ENCODE measurements around the gene POGLUT3. TPM values are rescaled to one million over a fixed set of nuclear protein-coding genes. Genes with fewer than 3 reads are reported as not detected.

Gene POGLUT3
- total and polyA plus RNA-seq, 2 of the 8 experiments (the other 6 are each of a cell fraction or from before 2014, with no cell fraction given), result 4.7 to 17.4 TPM

DNA sequence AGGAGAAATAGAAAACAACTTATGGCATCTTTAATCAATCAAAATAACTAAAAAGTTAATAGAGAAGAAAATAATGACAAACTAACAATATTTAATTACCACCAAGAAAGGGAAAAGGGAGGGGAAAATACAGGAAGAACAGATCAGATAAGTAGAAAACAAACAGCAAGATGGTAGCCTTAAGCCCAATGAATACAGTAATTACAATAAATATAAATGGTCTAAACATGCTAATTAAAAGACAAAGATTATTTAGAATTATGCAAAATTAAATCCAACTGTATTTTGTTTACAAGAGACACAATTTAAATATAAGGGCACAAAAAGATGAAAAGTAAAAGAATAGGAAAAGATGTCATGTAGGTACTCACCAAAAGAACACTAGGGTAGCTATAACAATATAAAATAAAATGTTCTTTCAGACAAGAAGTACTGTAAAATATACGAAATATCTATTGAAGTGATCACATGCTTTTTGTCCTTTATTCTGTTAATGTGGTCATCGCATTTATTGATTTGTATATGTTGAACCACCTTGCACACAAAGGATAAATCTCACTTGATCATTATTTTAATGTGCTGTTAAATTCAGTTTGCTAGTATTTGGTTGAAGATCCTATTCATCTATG, 44.9 kb downstream of the POGLUT3 start:
- peaks cover 0 to 1% (median 0%) of the 10 kb centered on the region in 4 experiments; a peak in 1 of 7 replicates for H3K27me3 ChIP-seq (replicated peaks in 1 of 4; ENCODE audit: control insufficient read depth in 3 of 4, extremely low read depth in 1 of 4, insufficient read depth in 3 of 4, low read length in 3 of 4)
- H2BK5ac ChIP-seq (ENCODE audit: low read depth, low read length), result no peak overlapping the region
- H3K56ac ChIP-seq (replicated peaks; ENCODE audit: insufficient read length, low read depth, low read length), result no peak overlapping the region
- H3K23me2 ChIP-seq (ENCODE audit: low read depth, low read length), result no peaks in the 10 kb centered on the region
- H3K9ac ChIP-seq (replicated peaks in 1 of 4; ENCODE audit: extremely low read depth in 1 of 4, low read depth in 3 of 4, low read length in 3 of 4), result no peak overlapping the region
- H4K8ac ChIP-seq (ENCODE audit: extremely low read depth, insufficient read depth, low read length), result no peak overlapping the region
- no peak overlapping the region for H2BK12ac ChIP-seq (ENCODE audit: low read depth, low read length)
- H2AFZ ChIP-seq (ENCODE audit: low read length), result no peak overlapping the region
- no peak overlapping the region for H3K23ac ChIP-seq (ENCODE audit: insufficient read length)
- peaks cover 0 to 6% of the 10 kb centered on the region in 2 experiments; a peak in 1 of 4 replicates for H3K9me3 ChIP-seq (ENCODE audit: insufficient read depth in 2 of 2, low read depth in 1 of 2, low read length in 1 of 2)
- no peak overlapping the region for H3K4me2 ChIP-seq (ENCODE audit: insufficient read depth in 1 of 2, low read depth in 2 of 2, low read length in 2 of 2)
- H3K79me1 ChIP-seq (ENCODE audit: low read depth, low read length), result no peaks in the 10 kb centered on the region
- no peak overlapping the region for H2BK15ac ChIP-seq (ENCODE audit: low read length)
- CTCF ChIA-PET (ENCODE audit: partially characterized antibody), result no interaction called here
- 86% methylated on average over 2 of the region's 2 CpGs; no CpG with 5 or more reads in 1 of the 2 experiments for WGBS, 2 experiments (ENCODE audit: extremely low coverage in 1 of 2, insufficient coverage in 1 of 2, insufficient read length in 1 of 2, insufficient replicate concordance in 2 of 2, low coverage in 1 of 2, low lambda C conversion rate in 2 of 2, missing lambda C conversion rate in 1 of 2)
- H2AK5ac ChIP-seq (ENCODE audit: low read depth, low read length), result no peak overlapping the region
- no peaks in the 10 kb centered on the region for H3K79me2 ChIP-seq (ENCODE audit: control insufficient read depth in 1 of 2, insufficient read depth in 2 of 2, low read length in 2 of 2)
- no peak for TF ChIP-seq RXRA (IDR thresholded peaks at IDR 0.05; ENCODE audit: insufficient read depth, low read depth, low read length)
- no peak for TF ChIP-seq SP2 (IDR thresholded peaks at IDR 0.05; ENCODE audit: low read length)
- TF ChIP-seq KDM5A (IDR thresholded peaks at IDR 0.05; ENCODE audit: low read length), result no peak
- TF ChIP-seq NANOG (IDR thresholded peaks at IDR 0.05; ENCODE audit: insufficient read depth, low read depth, low read length, poor library complexity, severe bottlenecking), result no peak
- no peak for TF ChIP-seq E2F6 (IDR thresholded peaks at IDR 0.05)
- no peak for TF ChIP-seq HDAC2 (IDR thresholded peaks at IDR 0.05; ENCODE audit: borderline replicate concordance in 1 of 2, low read depth in 2 of 2, low read length in 2 of 2)
- no peak for TF ChIP-seq BACH1 (IDR thresholded peaks at IDR 0.05; ENCODE audit: low read length)
- no peak for TF ChIP-seq EP300 (IDR thresholded peaks at IDR 0.05; ENCODE audit: borderline replicate concordance in 1 of 2, low read depth in 2 of 2, low read length in 2 of 2)
- no peak for TF ChIP-seq ASH2L (IDR thresholded peaks at IDR 0.05; ENCODE audit: low read length)
- no peak overlapping the region for H4K91ac ChIP-seq (replicated peaks; ENCODE audit: insufficient read length, low read length)
- no peak overlapping the region for H2BK120ac ChIP-seq (replicated peaks; ENCODE audit: low read depth, low read length)
- H3K36me3 ChIP-seq (ENCODE audit: control insufficient read depth in 2 of 4, insufficient read depth in 4 of 4, low read length in 3 of 4), result no peaks in the 10 kb centered on the region
- no peak overlapping the region for H2BK20ac ChIP-seq (ENCODE audit: low read length)
- H3K4me1 ChIP-seq (replicated peaks in 1 of 4; ENCODE audit: control insufficient read depth in 3 of 4, insufficient read depth in 4 of 4, low read length in 3 of 4), result no peaks in the 10 kb centered on the region
- FAIRE-seq, result no peak
- no peak overlapping the region for H3K18ac ChIP-seq (ENCODE audit: extremely low read depth, low read length)
- POLR2A ChIA-PET (ENCODE audit: partially characterized antibody), result no interaction called here
- H3K4ac ChIP-seq (replicated peaks; ENCODE audit: insufficient read length, low read depth, low read length), result no peak overlapping the region
- H3K27ac ChIP-seq (ENCODE audit: low read depth, low read length), result no peak overlapping the region
- H4K5ac ChIP-seq (ENCODE audit: insufficient read length, low read depth, low read length), result no peak overlapping the region
- no peaks in the 10 kb centered on the region for H4K20me1 ChIP-seq (replicated peaks in 1 of 2; ENCODE audit: control insufficient read depth in 1 of 2, insufficient read depth in 2 of 2, low read length in 2 of 2)
- H3K4me3 ChIP-seq (ENCODE audit: extremely low read depth in 1 of 4, insufficient read depth in 2 of 4, low read depth in 3 of 4, low read length in 4 of 4), result no peak overlapping the region
- DNase-seq (ENCODE audit: low read depth in 1 of 2, low spot score in 2 of 2), result no peak
- no peak overlapping the region for H3K14ac ChIP-seq (ENCODE audit: insufficient read length)
